Left lung (tissue), 10 donors: ENCODE results near the gene RAVER2. TPM values are rescaled to one million over a fixed set of nuclear protein-coding genes. Genes with fewer than 3 reads are reported as not detected.
"Not testable (repeated sequence)": the region's sequence is repeated elsewhere in the genome, so short reads cannot be mapped to it uniquely, and the experiment has no call there.

Experiments
- ATAC-seq: fragments of 200-7000 bp; cut with Tn5 transposase; one replicate; pipeline ENCODE4 v1.9.1; 2020; ENCODE audit warnings: moderate library complexity
- DNase-seq, 4 donors: peaks; one replicate each; pipeline ENCODE4 v3.0.0-alpha.2; 2013 to 2020
- H3K27ac ChIP-seq, 2 donors: fragments of 200-600 bp; sonication (generic) in 1 of 2; one replicate each; pipeline versions ENCODE4 v1.5.0 to v1.8.0; 2020 to 2021
- H3K27me3 ChIP-seq, 2 donors: fragments of 200-600 bp; sonication (generic) in 1 of 2; one replicate each; pipeline versions ENCODE4 v1.5.0 to v1.8.0; 2020 to 2021
- H3K36me3 ChIP-seq, 2 donors: fragments of 200-600 bp; sonication (generic) in 1 of 2; one replicate each; pipeline versions ENCODE4 v1.5.0 to v1.8.0; 2020 to 2021
- H3K4me1 ChIP-seq, 2 donors: fragments of 200-600 bp; one replicate each; pipeline ENCODE4 v1.8.0; 2021
- H3K4me3 ChIP-seq, 2 donors: fragments of 200-600 bp; sonication (generic) in 1 of 2; one replicate each; pipeline versions ENCODE4 v1.5.0 to v1.8.0; 2020 to 2021; ENCODE audit warnings: mild to moderate bottlenecking in 1 of 2
- H3K9me3 ChIP-seq, 2 donors: fragments of 200-600 bp; sonication (generic) in 1 of 2; one replicate each; pipeline versions ENCODE4 v1.5.0 to v1.8.0; 2020 to 2021
- CTCF ChIP-seq, 2 donors: fragments of 200-600 bp; sonication (generic) in 1 of 2; IDR thresholded peaks; one replicate each; pipeline versions ENCODE4 v1.5.0 to v1.8.0; 2021; ENCODE audit warnings: antibody characterized with exemption in 2 of 2
- intact Hi-C, 2 donors: fragments of 100-400 bp; cut with DNase I; formaldehyde crosslinking; loops; one replicate each; pipeline versions ENCODE4 v1.11.2 to v1.14.2; 2022
- polyA plus RNA-seq, 6 donors: library from polyadenylated mRNA; unstranded; fragments of 120-200 nt; gene quantifications; one replicate each; pipeline ENCODE4 v1.2.1, GENCODE V29; 2013; ENCODE audit not compliant: insufficient read length in 6 of 6
- total RNA-seq, 2 donors: library from RNA; stranded (reverse); fragmentation: NEBNext Ultra II Directional; extraction: Animal tissue kit (Norgen Biotek cat#: 25700); gene quantifications; one replicate each; pipeline ENCODE4 v1.2.1, GENCODE V29; 2021
- donor health status: DM: no; HTN: yes; CAD: no.
- donor health status: DM: no; HTN: no; CAD: no.

RAVER2 gene
- total and polyA plus RNA-seq, 8 donors, result 13.3 to 37.8 (median 32.7) TPM

GRCh38 chr1:64701886-64702285 is 43.0 kb upstream of the RAVER2 start:
- Histone ChIP-seq H3K27me3 (no peaks in the 10 kb centered on the region), H3K4me3 (no peak overlapping the region), H3K36me3 (no peaks in the 10 kb centered on the region), H3K27ac (no peak overlapping the region), H3K9me3 (no peaks in the 10 kb centered on the region), H3K4me1 (no peaks in the 10 kb centered on the region)
- intact Hi-C loops, result no loop called here
- no peak for DNase-seq
- ATAC-seq, result no peak
- no peak for TF ChIP-seq CTCF (IDR thresholded peaks at IDR 0.05)

DNA sequence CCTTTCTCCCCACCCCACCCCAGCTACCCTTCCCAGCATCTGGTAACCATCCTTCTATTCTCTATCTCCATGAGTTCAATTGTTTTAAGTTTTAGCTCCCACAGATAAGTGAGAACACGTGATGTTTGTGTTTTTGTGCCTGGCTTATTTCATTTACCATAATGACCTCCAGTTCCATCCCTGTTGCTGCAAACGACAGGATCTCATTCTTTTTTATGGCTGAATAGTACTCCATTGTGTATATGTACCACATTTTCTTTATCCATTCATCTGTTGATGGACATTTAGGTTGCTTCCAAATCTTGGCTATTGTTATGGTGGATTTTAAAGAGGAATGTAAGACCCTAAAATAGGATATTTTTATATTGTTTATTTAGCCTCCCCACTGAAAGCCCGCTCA is 42.2 kb upstream of the RAVER2 start:
- H3K9me3 ChIP-seq, DNase-seq, H3K36me3 ChIP-seq, intact Hi-C loops, H3K27me3 ChIP-seq, H3K4me1 ChIP-seq, H3K4me3 ChIP-seq, H3K27ac ChIP-seq, ATAC-seq: not testable (repeated sequence)

DNA sequence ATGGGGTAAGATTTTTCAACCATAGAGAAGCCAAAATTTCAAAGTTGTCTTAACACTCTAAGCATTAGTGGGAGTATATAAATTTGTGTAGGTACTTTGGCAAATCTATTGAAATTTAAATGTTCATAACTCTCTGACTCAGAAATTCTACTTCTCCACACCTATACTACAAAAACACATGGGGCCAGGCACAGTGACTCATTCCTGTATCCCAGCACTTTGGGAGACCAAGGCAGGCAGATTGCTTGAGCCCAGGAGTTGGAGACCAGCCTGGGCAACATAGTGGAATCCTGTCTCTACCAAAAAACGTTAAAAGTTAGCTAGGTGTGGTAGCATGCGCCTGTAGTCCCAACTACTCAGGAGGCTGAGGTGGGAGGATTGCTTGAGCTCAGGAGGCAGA is 41.3 kb upstream of the RAVER2 start:
- no peaks in the 10 kb centered on the region for H3K27me3 ChIP-seq
- intact Hi-C loops, result no loop called here
- no peaks in the 10 kb centered on the region for H3K36me3 ChIP-seq
- no peak for TF ChIP-seq CTCF (IDR thresholded peaks at IDR 0.05)
- no peak overlapping the region for H3K4me3 ChIP-seq
- no peak overlapping the region for H3K27ac ChIP-seq
- ATAC-seq (no peak), DNase-seq (no peak)
- no peaks in the 10 kb centered on the region for H3K9me3 ChIP-seq
- H3K4me1 ChIP-seq, result no peaks in the 10 kb centered on the region

- Histone ChIP-seq H3K4me3 (no peak overlapping the region), H3K4me1 (no peaks in the 10 kb centered on the region), H3K36me3 (no peaks in the 10 kb centered on the region), H3K27me3 (no peaks in the 10 kb centered on the region), H3K27ac (no peak overlapping the region), H3K9me3 (no peaks in the 10 kb centered on the region)
- DNase-seq, result no peak
- no peak for ATAC-seq
- intact Hi-C loops, result no loop called here
- no peak for TF ChIP-seq CTCF (IDR thresholded peaks at IDR 0.05)
Measured at GRCh38 chr1:64705591-64705990, 39.3 kb upstream of the RAVER2 start.

- TF ChIP-seq CTCF (IDR thresholded peaks at IDR 0.05), result no peak
- Histone ChIP-seq H3K4me1 (no peaks in the 10 kb centered on the region), H3K4me3 (no peak overlapping the region), H3K27me3 (no peaks in the 10 kb centered on the region), H3K27ac (no peak overlapping the region), H3K36me3 (no peaks in the 10 kb centered on the region), H3K9me3 (no peaks in the 10 kb centered on the region)
- intact Hi-C loops, result no loop called here
- no peak for ATAC-seq
- DNase-seq, result no peak
Measured at GRCh38 chr1:64711266-64711665, 33.6 kb upstream of the RAVER2 start.

GRCh38 chr1:64712049-64712448 is 32.8 kb upstream of the RAVER2 start:
- Histone ChIP-seq H3K4me1 (no peaks in the 10 kb centered on the region), H3K36me3 (no peaks in the 10 kb centered on the region), H3K4me3 (no peak overlapping the region), H3K27me3 (no peaks in the 10 kb centered on the region), H3K9me3 (no peaks in the 10 kb centered on the region), H3K27ac (no peak overlapping the region)
- no peak for TF ChIP-seq CTCF (IDR thresholded peaks at IDR 0.05)
- no peak for ATAC-seq
- DNase-seq, result no peak
- intact Hi-C loops, result no loop called here
